NCI-H187 treated with DMSO at 0.1 percent for 48 hours (cell line): ENCODE measurements around the gene ATXN7L2.

Experiments
- DNase-seq: peaks from one replicate; lab custom pipeline; 2025; lab: John Stamatoyannopoulos, UW

The ATXN7L2 gene

GRCh38 chr1:109497449-109498160 is 13.9 kb downstream of the ATXN7L2 start:
- DNase-seq: no peak

- DNase-seq: no peak
Observed at GRCh38 chr1:109498161-109498801, 14.6 kb downstream of the ATXN7L2 start.

- no peak for DNase-seq
Observed at GRCh38 chr1:109499081-109499480, 15.4 kb downstream of the ATXN7L2 start.

GRCh38 chr1:109499661-109500536 is 16.2 kb downstream of the ATXN7L2 start:
- no peak for DNase-seq

GRCh38 chr1:109500941-109501381 is 17.3 kb downstream of the ATXN7L2 start:
- no peak for DNase-seq

- no peak for DNase-seq
Observed at GRCh38 chr1:109501644-109502363, 18.1 kb downstream of the ATXN7L2 start.

GRCh38 chr1:109502364-109502851 is 18.7 kb downstream of the ATXN7L2 start:
- no peak for DNase-seq

- DNase-seq: no peak
Observed at GRCh38 chr1:109503935-109504334, 20.2 kb downstream of the ATXN7L2 start.

GRCh38 chr1:109504974-109505373 is 21.3 kb downstream of the ATXN7L2 start:
- no peak for DNase-seq

GRCh38 chr1:109508001-109508872 is 24.5 kb downstream of the ATXN7L2 start:
- DNase-seq: no peak

GRCh38 chr1:109508873-109509175 is 25.1 kb downstream of the ATXN7L2 start:
- no peak for DNase-seq

GRCh38 chr1:109509176-109510134 is 25.8 kb downstream of the ATXN7L2 start, which contains the start of gene AMIGO1:
TSS of gene AMIGO1 (minus strand) at chr1:109509727. CDS start at chr1:109508912, 815 bp downstream.
- no peak for DNase-seq

GRCh38 chr1:109513110-109513710 is 29.5 kb downstream of the ATXN7L2 start:
- no peak for DNase-seq

- DNase-seq: no peak
Observed at GRCh38 chr1:109514846-109515245, 31.1 kb downstream of the ATXN7L2 start.

- no peak for DNase-seq
Observed at GRCh38 chr1:109516872-109517271, 33.2 kb downstream of the ATXN7L2 start.

GRCh38 chr1:109517337-109517736 is 33.6 kb downstream of the ATXN7L2 start:
- no peak for DNase-seq

GRCh38 chr1:109521002-109521951 is 37.6 kb downstream of the ATXN7L2 start:
- no peak for DNase-seq

GRCh38 chr1:109522026-109522425 is 38.3 kb downstream of the ATXN7L2 start:
- DNase-seq: no peak
